Colonic mucosa (tissue), 4 donors: ENCODE results near the gene SLC30A2. TPM values are rescaled to one million over a fixed set of nuclear protein-coding genes. Genes with fewer than 3 reads are reported as not detected.

ENCODE experiments used
- DNase-seq: peaks from one replicate; pipeline ENCODE4 v3.0.0-alpha.2; 2020
- H3K27ac ChIP-seq: fragments of 200-600 bp; one replicate; pipeline ENCODE4 v1.8.0; 2021
- H3K27me3 ChIP-seq: fragments of 200-600 bp; one replicate; pipeline ENCODE4 v1.8.0; 2021
- H3K36me3 ChIP-seq: fragments of 200-600 bp; one replicate; pipeline ENCODE4 v1.8.0; 2021
- H3K4me1 ChIP-seq: fragments of 200-600 bp; one replicate; pipeline ENCODE4 v1.8.0; 2021; ENCODE audit warnings: mild to moderate bottlenecking
- H3K4me3 ChIP-seq: fragments of 200-600 bp; one replicate; pipeline ENCODE4 v1.8.0; 2021
- H3K9ac ChIP-seq, 2 donors: one replicate each; pipeline ENCODE4 v1.7.0; 2013; ENCODE audit warnings: control low read depth in 2 of 2, low read depth in 2 of 2, low read length in 2 of 2
- H3K9me3 ChIP-seq: fragments of 200-600 bp; one replicate; pipeline ENCODE4 v1.8.0; 2021
- intact Hi-C: fragments of 100-400 bp; cut with DNase I; formaldehyde crosslinking; loops from one replicate; pipeline ENCODE4 v1.14.1; 2022
- total RNA-seq, 2 donors: library from RNA; stranded (reverse); fragmentation: NEBNext Ultra II Directional in 1 of 2; extraction: Animal tissue kit (Norgen Biotek cat#: 25700) in 1 of 2; gene quantifications; one replicate each; pipeline ENCODE4 v1.2.1, GENCODE V29; 2021
- TF ChIP-seq, protein P1 (sequence below): fragments of 200-600 bp; IDR thresholded peaks from one replicate; pipeline ENCODE4 v1.8.0; 2022; ENCODE audit warnings: antibody characterized with exemption, mild to moderate bottlenecking
- donor health status: healthy.
- donor health status: DM: no; HTN: no; CAD: no.
- donor health status: DM: no; HTN: no; CAD: no.

SLC30A2 gene
- total RNA-seq, 2 donors from 2014 or later: 0.27 to 0.42 TPM

DNA sequence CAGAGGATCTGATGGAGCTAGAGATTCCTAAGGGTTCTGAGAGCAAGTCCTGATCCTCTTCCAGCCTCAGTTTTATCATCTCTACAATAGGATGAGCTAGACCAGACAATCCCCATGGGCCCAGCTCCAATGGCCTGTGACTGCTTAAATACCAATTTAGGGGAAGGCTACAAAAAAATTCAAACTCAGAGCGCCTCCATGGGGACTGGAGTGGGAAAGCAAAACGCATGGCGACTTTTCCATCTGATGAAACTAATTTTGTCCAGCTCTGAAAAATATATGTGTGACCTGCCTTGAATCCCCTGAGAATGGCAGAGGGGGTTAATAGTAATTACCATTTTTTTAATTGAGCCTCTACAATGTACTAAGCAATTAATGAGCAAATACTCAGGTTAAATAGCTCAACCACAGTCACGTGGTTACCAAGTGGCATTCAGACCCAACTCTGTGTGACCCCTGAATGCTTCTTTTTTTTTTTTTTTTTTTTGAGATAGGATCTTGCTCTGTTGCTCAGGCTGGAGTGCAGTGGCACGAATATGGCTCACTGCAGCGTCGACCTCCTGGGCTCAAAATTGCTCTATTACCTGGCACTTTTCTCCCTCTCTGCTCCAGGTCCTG is 15.9 kb downstream of the SLC30A2 start:
- no peak overlapping the region for H3K27ac ChIP-seq
- DNase-seq: no peak
- no peaks in the 10 kb centered on the region for H3K36me3 ChIP-seq
- H3K4me1 ChIP-seq: no peaks in the 10 kb centered on the region
- H3K9me3 ChIP-seq: no peaks in the 10 kb centered on the region
- TF ChIP-seq, protein P1, sequence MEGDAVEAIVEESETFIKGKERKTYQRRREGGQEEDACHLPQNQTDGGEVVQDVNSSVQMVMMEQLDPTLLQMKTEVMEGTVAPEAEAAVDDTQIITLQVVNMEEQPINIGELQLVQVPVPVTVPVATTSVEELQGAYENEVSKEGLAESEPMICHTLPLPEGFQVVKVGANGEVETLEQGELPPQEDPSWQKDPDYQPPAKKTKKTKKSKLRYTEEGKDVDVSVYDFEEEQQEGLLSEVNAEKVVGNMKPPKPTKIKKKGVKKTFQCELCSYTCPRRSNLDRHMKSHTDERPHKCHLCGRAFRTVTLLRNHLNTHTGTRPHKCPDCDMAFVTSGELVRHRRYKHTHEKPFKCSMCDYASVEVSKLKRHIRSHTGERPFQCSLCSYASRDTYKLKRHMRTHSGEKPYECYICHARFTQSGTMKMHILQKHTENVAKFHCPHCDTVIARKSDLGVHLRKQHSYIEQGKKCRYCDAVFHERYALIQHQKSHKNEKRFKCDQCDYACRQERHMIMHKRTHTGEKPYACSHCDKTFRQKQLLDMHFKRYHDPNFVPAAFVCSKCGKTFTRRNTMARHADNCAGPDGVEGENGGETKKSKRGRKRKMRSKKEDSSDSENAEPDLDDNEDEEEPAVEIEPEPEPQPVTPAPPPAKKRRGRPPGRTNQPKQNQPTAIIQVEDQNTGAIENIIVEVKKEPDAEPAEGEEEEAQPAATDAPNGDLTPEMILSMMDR: no peak
- intact Hi-C loops: no loop called here
- no peaks in the 10 kb centered on the region for H3K27me3 ChIP-seq
- H3K9ac ChIP-seq: no peak overlapping the region
- H3K4me3 ChIP-seq: no peak overlapping the region

DNA sequence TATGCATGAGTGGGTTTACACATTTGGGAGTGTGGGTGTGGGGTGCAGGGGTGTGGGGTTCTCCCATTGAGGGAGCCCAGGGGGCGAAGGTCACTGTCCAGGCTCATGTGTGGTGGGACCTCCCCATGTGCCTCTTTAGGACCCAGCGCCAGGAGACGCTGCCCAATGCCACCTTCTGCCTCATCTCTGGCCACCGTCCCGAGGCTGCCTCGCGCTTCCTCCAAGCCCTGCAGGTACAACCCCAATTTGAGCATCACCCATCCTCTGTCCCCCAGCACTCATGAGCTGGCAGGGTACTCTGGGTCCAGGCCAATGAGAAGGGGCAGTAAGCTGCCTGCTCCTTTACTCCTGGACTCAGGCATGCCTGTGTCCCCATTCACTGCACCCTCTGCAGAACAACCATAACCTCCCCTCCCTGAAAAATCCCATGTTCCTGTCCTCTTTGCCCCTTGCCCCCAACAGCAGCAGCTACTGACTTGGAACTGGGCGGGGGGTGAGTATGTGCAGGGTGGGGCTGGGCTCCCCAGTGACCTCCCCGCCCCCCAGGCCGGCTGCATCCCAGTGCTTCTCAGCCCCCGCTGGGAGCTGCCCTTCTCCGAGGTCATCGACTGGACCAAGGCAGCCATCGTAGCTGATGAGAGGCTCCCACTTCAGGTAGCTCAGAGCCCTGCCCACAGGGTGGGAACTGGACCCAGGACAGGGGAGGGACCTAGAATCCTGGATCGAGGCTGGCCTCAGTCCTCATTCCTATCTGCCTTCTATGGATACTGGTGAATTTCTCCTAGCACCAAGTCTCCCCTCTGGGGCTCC is 16.7 kb downstream of the SLC30A2 start:
- Histone ChIP-seq H3K27ac (no peak overlapping the region), H3K36me3 (no peaks in the 10 kb centered on the region), H3K9ac (no peak overlapping the region), H3K4me1 (no peaks in the 10 kb centered on the region), H3K27me3 (no peaks in the 10 kb centered on the region), H3K4me3 (no peak overlapping the region), H3K9me3 (no peaks in the 10 kb centered on the region)
- intact Hi-C loops: no loop called here
- TF ChIP-seq, protein P1: no peak
- DNase-seq: no peak

DNA sequence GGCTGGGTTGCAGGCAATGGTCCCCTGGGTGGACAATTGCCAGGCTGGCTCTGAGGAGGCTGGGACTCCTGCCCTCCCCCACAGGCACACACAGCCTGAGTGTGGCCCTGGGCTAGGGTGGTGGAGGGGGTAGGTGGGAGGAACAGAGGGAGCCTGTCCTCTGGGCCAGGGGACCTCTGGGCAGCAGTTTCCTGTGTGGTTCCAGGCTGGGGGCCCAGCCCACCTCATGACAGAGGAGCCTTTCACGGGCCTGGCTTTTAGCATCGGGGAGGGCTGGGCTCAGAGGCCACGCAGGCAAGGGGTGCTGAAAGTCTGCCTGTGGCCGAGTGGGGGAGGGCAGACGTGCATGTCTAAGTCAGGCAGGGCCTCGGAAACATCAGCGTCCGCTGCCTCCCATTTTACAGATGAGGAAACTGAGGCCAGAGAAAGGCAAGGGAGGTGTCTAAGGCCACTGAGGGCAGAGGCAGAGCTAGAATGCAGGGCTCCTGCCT is 17.4 kb downstream of the SLC30A2 start:
- H3K4me1 ChIP-seq: no peaks in the 10 kb centered on the region
- H3K27ac ChIP-seq: no peak overlapping the region
- TF ChIP-seq, protein P1: no peak
- no peak for DNase-seq
- H3K4me3 ChIP-seq: no peak overlapping the region
- H3K27me3 ChIP-seq: no peaks in the 10 kb centered on the region
- H3K9me3 ChIP-seq: no peaks in the 10 kb centered on the region
- intact Hi-C loops: no loop called here
- H3K36me3 ChIP-seq: no peaks in the 10 kb centered on the region
- no peak overlapping the region for H3K9ac ChIP-seq

DNA sequence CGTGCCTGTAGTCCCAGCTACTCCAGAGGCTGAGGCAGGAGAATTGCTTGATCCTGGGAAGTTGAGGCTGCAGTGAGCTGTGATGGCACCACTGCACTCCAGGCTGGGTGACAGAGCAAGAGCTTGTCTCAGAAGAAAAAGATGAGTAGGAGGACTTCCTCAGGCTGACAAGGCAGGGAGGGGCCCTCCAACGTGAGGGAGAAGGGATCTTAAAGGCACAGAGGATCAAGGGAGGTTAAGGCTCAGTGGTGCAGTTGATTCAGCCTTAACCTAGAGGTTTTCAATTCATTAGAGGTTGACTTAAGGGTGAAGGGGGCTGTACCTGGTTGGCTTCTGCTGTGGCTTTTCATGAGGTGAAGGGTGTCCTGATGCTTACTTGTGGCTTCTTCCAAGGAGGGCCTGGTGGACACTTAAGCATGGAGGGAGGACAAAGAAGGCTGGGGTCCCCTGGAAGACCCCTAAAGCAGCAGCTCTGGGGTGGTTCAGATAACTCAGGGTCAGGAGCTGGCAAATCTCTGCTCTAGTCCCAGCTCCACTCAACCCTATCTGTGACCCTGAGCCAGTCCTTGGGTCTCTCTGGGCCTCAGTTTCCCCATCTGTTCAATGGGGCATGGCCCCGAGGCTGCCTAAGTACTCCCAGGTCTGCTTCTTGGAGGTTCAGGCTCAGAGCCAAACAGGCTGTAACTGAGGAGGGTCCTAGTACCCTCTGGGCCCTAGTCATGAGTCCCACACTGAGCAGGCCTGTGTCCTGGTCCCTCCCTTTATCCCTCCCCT is 18.0 kb downstream of the SLC30A2 start:
- Histone ChIP-seq H3K9ac (no peak overlapping the region), H3K27me3 (no peaks in the 10 kb centered on the region), H3K36me3 (no peaks in the 10 kb centered on the region), H3K27ac (no peak overlapping the region), H3K4me3 (no peak overlapping the region), H3K4me1 (no peaks in the 10 kb centered on the region), H3K9me3 (no peaks in the 10 kb centered on the region)
- intact Hi-C loops: no loop called here
- no peak for DNase-seq
- TF ChIP-seq, protein P1: no peak

DNA sequence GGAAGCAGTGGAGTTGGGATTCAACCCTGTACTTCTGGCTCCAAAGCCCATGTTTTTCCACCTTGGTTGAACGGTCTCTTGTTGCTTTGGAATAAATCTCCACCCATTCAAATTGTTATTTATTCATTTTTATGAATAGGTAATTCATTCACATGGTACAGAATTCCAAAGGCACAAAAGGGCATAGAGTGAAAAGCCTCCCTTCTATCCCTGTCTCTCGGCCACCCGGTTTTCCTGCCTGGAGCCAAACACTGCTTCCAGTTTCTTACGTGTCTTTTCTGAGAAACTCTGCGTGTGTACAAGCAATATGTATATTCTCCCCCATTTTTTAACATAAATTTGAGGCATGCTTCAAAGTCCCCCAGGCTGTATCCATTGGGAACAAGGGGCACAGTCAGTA is 20.4 kb downstream of the SLC30A2 start:
- Histone ChIP-seq H3K9me3 (no peaks in the 10 kb centered on the region), H3K4me1 (no peaks in the 10 kb centered on the region), H3K27me3 (no peaks in the 10 kb centered on the region), H3K27ac (no peak overlapping the region), H3K9ac (no peak overlapping the region), H3K4me3 (no peak overlapping the region), H3K36me3 (no peaks in the 10 kb centered on the region)
- no peak for DNase-seq
- TF ChIP-seq, protein P1: no peak
- intact Hi-C loops: no loop called here
